Liver (tissue), 9 donors: ENCODE results near the gene CDT1. TPM values are rescaled to one million over a fixed set of nuclear protein-coding genes. Genes with fewer than 3 reads are reported as not detected.
A peak's percentile ranks its signal among the peaks of the same experiment; 100 is the strongest.
"Not testable (repeated sequence)": the region's sequence is repeated elsewhere in the genome, so short reads cannot be mapped to it uniquely, and the experiment has no call there.

Experiments used
- DNase-seq: peaks from one replicate; pipeline ENCODE4 v3.0.0-alpha.2; 2017; ENCODE audit warnings: low spot score
- H3K27ac ChIP-seq, 2 donors: one replicate each; pipeline ENCODE4 v1.7.0; 2013; ENCODE audit warnings: inconsistent platforms in 2 of 2, low read length in 2 of 2, control low read depth in 1 of 2, low read depth in 1 of 2, mild to moderate bottlenecking in 1 of 2
- H3K27me3 ChIP-seq, 4 donors: one replicate each; pipeline versions ENCODE4 v1.6.1 to v1.7.0; 2013; ENCODE audit warnings: low read length in 3 of 4, inconsistent platforms in 1 of 4, mild to moderate bottlenecking in 1 of 4, moderate library complexity in 1 of 4; ENCODE audit not compliant: control insufficient read depth in 4 of 4, insufficient read depth in 4 of 4
- H3K36me3 ChIP-seq, 4 donors: one replicate each; pipeline versions ENCODE4 v1.6.1 to v1.7.0; 2013; ENCODE audit warnings: low read length in 3 of 4, mild to moderate bottlenecking in 3 of 4, low read depth in 1 of 4, moderate library complexity in 1 of 4; ENCODE audit not compliant: control insufficient read depth in 4 of 4, insufficient read depth in 3 of 4
- H3K4me1 ChIP-seq, 4 donors: one replicate each; pipeline versions ENCODE4 v1.6.1 to v1.7.0; 2013; ENCODE audit warnings: low read length in 3 of 4, mild to moderate bottlenecking in 3 of 4, moderate library complexity in 1 of 4; ENCODE audit not compliant: control insufficient read depth in 4 of 4, insufficient read depth in 4 of 4
- H3K4me3 ChIP-seq, 3 donors: one replicate each; pipeline versions ENCODE4 v1.6.1 to v1.7.0; 2013; ENCODE audit warnings: low read length in 3 of 3, control low read depth in 1 of 3, low read depth in 1 of 3, mild to moderate bottlenecking in 1 of 3
- H3K9ac ChIP-seq, 2 donors: one replicate each; pipeline ENCODE4 v1.7.0; 2013; ENCODE audit warnings: low read length in 2 of 2, mild to moderate bottlenecking in 2 of 2, moderate library complexity in 2 of 2, control low read depth in 1 of 2, low read depth in 1 of 2
- H3K9me3 ChIP-seq, 4 donors: one replicate each; pipeline versions ENCODE4 v1.6.1 to v1.7.0; 2013; ENCODE audit warnings: low read length in 3 of 4; ENCODE audit not compliant: control insufficient read depth in 4 of 4
- ATF3 ChIP-seq: IDR thresholded peaks from 2 replicates; pipeline ENCODE4 v1.6.1; 2016; ENCODE audit warnings: antibody characterized with exemption
- CTCF ChIP-seq: fragments of 150-350 bp; IDR thresholded peaks from 2 replicates; pipeline ENCODE4 v1.5.1; 2017; ENCODE audit warnings: improper control_type of control experiment, low read depth, low read length; ENCODE audit not compliant: missing input control
- EGR1 ChIP-seq, 2 donors: IDR thresholded peaks; 2 replicates each; pipeline ENCODE4 v1.6.1; 2016 to 2018; ENCODE audit warnings: antibody characterized with exemption in 2 of 2, low read depth in 2 of 2
- FOXA1 ChIP-seq: IDR thresholded peaks from 2 replicates; pipeline ENCODE4 v1.6.1; 2016; ENCODE audit warnings: antibody characterized with exemption
- FOXA2 ChIP-seq: IDR thresholded peaks from 2 replicates; pipeline ENCODE4 v1.6.1; 2016; ENCODE audit warnings: antibody characterized with exemption
- GABPA ChIP-seq, 2 donors: IDR thresholded peaks in 1 of 2; conservative IDR thresholded peaks in 1 of 2; 2 replicates each; pipeline ENCODE4 v1.6.1; 2016; ENCODE audit warnings: antibody characterized with exemption in 2 of 2, mild to moderate bottlenecking in 1 of 2, moderate library complexity in 1 of 2
- HNF4A ChIP-seq, 2 donors: conservative IDR thresholded peaks; 2 replicates each; pipeline ENCODE4 v1.6.1; 2016; ENCODE audit warnings: antibody characterized with exemption in 2 of 2, mild to moderate bottlenecking in 2 of 2
- HNF4G ChIP-seq: IDR thresholded peaks from 2 replicates; pipeline ENCODE4 v1.6.1; 2016; ENCODE audit warnings: antibody characterized with exemption
- JUND ChIP-seq, 2 donors: IDR thresholded peaks; 2 replicates each; pipeline ENCODE4 v1.6.1; 2016; ENCODE audit warnings: antibody characterized with exemption in 2 of 2
- MAX ChIP-seq: IDR thresholded peaks from 2 replicates; pipeline ENCODE4 v1.6.1; 2016; ENCODE audit warnings: antibody characterized with exemption
- NR2F2 ChIP-seq: IDR thresholded peaks from 2 replicates; pipeline ENCODE4 v1.6.1; 2016; ENCODE audit warnings: antibody characterized with exemption
- RAD21 ChIP-seq, 2 donors: IDR thresholded peaks; 2 replicates each; pipeline ENCODE4 v1.6.1; 2016; ENCODE audit warnings: antibody characterized with exemption in 2 of 2, mild to moderate bottlenecking in 2 of 2
- RXRA ChIP-seq, 2 donors: IDR thresholded peaks; 2 replicates each; pipeline ENCODE4 v1.6.1; 2017 to 2018; ENCODE audit warnings: antibody characterized with exemption in 2 of 2, mild to moderate bottlenecking in 1 of 2
- SP1 ChIP-seq: IDR thresholded peaks from 2 replicates; pipeline ENCODE4 v1.6.1; 2018; ENCODE audit warnings: antibody characterized with exemption, mild to moderate bottlenecking
- TAF1 ChIP-seq: conservative IDR thresholded peaks from 2 replicates; pipeline ENCODE4 v1.6.1; 2016; ENCODE audit warnings: antibody characterized with exemption, mild to moderate bottlenecking
- YY1 ChIP-seq: IDR thresholded peaks from 2 replicates; pipeline ENCODE4 v1.6.1; 2016; ENCODE audit warnings: antibody characterized with exemption, mild to moderate bottlenecking
- ZBTB33 ChIP-seq: IDR thresholded peaks from 2 replicates; pipeline ENCODE4 v1.6.1; 2016; ENCODE audit warnings: antibody characterized with exemption
- WGBS: extraction: QIAGEN DNeasy Blood & Tissue Kit; methylation state at CpG from one replicate; pipeline ENCODE4 v1.1.7; 2013; 5-methylcytosine and 5-hydroxymethylcytosine counted together
- polyA plus RNA-seq, 2 donors: library from polyadenylated mRNA; stranded (reverse) in 1 of 2; unstranded in 1 of 2; fragments of 200-250 nt in 1 of 2; fragments of >200 nt in 1 of 2; fragmentation: Nextera tagmentation in 1 of 2; extraction: Ambion mirVana in 1 of 2; gene quantifications; one replicate each; pipeline versions ENCODE4 v1.2.1 to v1.2.3, GENCODE V29; 2013 to 2015
- total RNA-seq, 2 donors: library from RNA; depleted of rRNA; stranded (reverse); fragments of >200 nt; gene quantifications; one replicate each; pipeline ENCODE4 v1.2.3, GENCODE V29; 2014
- donor health status: healthy.
- donor health status: healthy.
- donor health status: healthy.
- donor health status: healthy.
- donor health status: healthy.

CDT1 gene
- total and polyA plus RNA-seq, 4 donors: 0.08 to 37.6 (median 0.93) TPM

- no peaks in the 10 kb centered on the region for H3K9me3 ChIP-seq
- TF ChIP-seq SP1 (no peak), YY1 (no peak), HNF4G (no peak), MAX (no peak), ZBTB33 (no peak), RAD21 (IDR thresholded peaks at IDR 0.05) (no peak), NR2F2 (no peak), RXRA (IDR thresholded peaks at IDR 0.05) (no peak), TAF1 (no peak), EGR1 (IDR thresholded peaks at IDR 0.05; ENCODE audit: low read depth in 2 of 2) (no peak), CTCF (no peak), FOXA1 (no peak), ATF3 (no peak), GABPA (IDR thresholded peaks at IDR 0.05 in 1 of 2, conservative IDR thresholded peaks at IDR 0.05 in 1 of 2) (no peak), HNF4A (conservative IDR thresholded peaks at IDR 0.05) (no peak)
- H3K27me3 ChIP-seq: no peaks in the 10 kb centered on the region
- H3K4me1 ChIP-seq: peaks cover 13 to 46% (median 23%) of the 10 kb centered on the region in 4 donors
- 66% methylated on average over 41 of the region's 41 CpGs for WGBS
- DNase-seq: peak; percentile 73
- H3K9ac ChIP-seq: no peak overlapping the region
- H3K36me3 ChIP-seq: no peaks in the 10 kb centered on the region
- H3K4me3 ChIP-seq: no peak overlapping the region
- H3K27ac ChIP-seq: no peak overlapping the region
These were observed 32.9 kb upstream of the CDT1 start for GRCh38 chr16:88770461-88771293.

GRCh38 chr16:88771294-88771772 lies 32.3 kb upstream of the CDT1 start:
- no peak for DNase-seq
- Histone ChIP-seq H3K27ac (no peak overlapping the region), H3K4me1 (peaks cover 13 to 46% (median 23%) of the 10 kb centered on the region in 4 donors), H3K27me3 (no peaks in the 10 kb centered on the region), H3K9ac (no peak overlapping the region), H3K9me3 (no peaks in the 10 kb centered on the region), H3K4me3 (no peak overlapping the region), H3K36me3 (no peaks in the 10 kb centered on the region)
- TF ChIP-seq FOXA2: no peak
- no peak for TF ChIP-seq RXRA (IDR thresholded peaks at IDR 0.05)
- no peak for TF ChIP-seq FOXA1
- no peak for TF ChIP-seq JUND (IDR thresholded peaks at IDR 0.05)
- TF ChIP-seq SP1: no peak
- no peak for TF ChIP-seq GABPA (IDR thresholded peaks at IDR 0.05 in 1 of 2, conservative IDR thresholded peaks at IDR 0.05 in 1 of 2)
- WGBS: 93% methylated on average over 19 of the region's 19 CpGs

- 95% methylated on average over 18 of the region's 23 CpGs for WGBS
- H3K9ac ChIP-seq, H3K36me3 ChIP-seq, H3K9me3 ChIP-seq, H3K4me3 ChIP-seq, H3K27me3 ChIP-seq, DNase-seq, H3K27ac ChIP-seq: not testable (repeated sequence)
- peaks cover 13 to 46% (median 23%) of the 10 kb centered on the region in 4 donors for H3K4me1 ChIP-seq
These were observed 31.8 kb upstream of the CDT1 start for GRCh38 chr16:88771781-88772180.
